Spleen (tissue), 11 donors: ENCODE data around the gene KATNA1. TPM values are rescaled to one million over a fixed set of nuclear protein-coding genes. Genes with fewer than 3 reads are reported as not detected.
"Not testable (repeated sequence)": the region's sequence is repeated elsewhere in the genome, so short reads cannot be mapped to it uniquely, and the experiment has no call there.

ENCODE experiments used
- DNase-seq: peaks from one replicate; pipeline ENCODE4 v3.0.0-alpha.2; 2020
- H3K27ac ChIP-seq, 8 donors: fragments of 200-600 bp; sonication (generic) in 7 of 8; 1 replicate in 4 of 8; 2 replicates in 4 of 8; pipeline versions ENCODE4 v1.5.0 to v1.8.0; 2016 to 2021; ENCODE audit warnings: inconsistent platforms in 4 of 8, mild to moderate bottlenecking in 4 of 8, moderate library complexity in 1 of 8
- H3K27me3 ChIP-seq, 7 donors: fragments of 200-600 bp; sonication (generic) in 6 of 7; replicated peaks in 1 of 7; 1 replicate in 4 of 7; 2 replicates in 3 of 7; pipeline versions ENCODE4 v1.5.0 to v1.8.0; 2016 to 2021; ENCODE audit warnings: inconsistent platforms in 3 of 7, mild to moderate bottlenecking in 1 of 7
- H3K36me3 ChIP-seq, 6 donors: fragments of 200-600 bp; sonication (generic) in 5 of 6; 1 replicate in 4 of 6; 2 replicates in 2 of 6; pipeline versions ENCODE4 v1.5.0 to v1.8.0; 2016 to 2021; ENCODE audit warnings: inconsistent platforms in 2 of 6
- H3K4me1 ChIP-seq, 6 donors: fragments of 200-600 bp; sonication (generic) in 5 of 6; 1 replicate in 3 of 6; 2 replicates in 3 of 6; pipeline versions ENCODE4 v1.5.0 to v1.8.0; 2016 to 2021; ENCODE audit warnings: inconsistent platforms in 3 of 6
- H3K4me3 ChIP-seq, 8 donors: fragments of 200-600 bp; sonication (generic) in 7 of 8; 1 replicate in 4 of 8; 2 replicates in 4 of 8; pipeline versions ENCODE4 v1.5.0 to v1.8.0; 2016 to 2021; ENCODE audit warnings: inconsistent platforms in 4 of 8, mild to moderate bottlenecking in 4 of 8, moderate library complexity in 2 of 8
- H3K9me3 ChIP-seq, 8 donors: fragments of 200-600 bp; sonication (generic) in 7 of 8; 1 replicate in 4 of 8; 2 replicates in 4 of 8; pipeline versions ENCODE4 v1.5.0 to v1.8.0; 2016 to 2021; ENCODE audit warnings: inconsistent platforms in 4 of 8
- CTCF ChIP-seq, 11 experiments: fragments of 200-600 bp in 7 of 11; fragments of 450-650 bp in 4 of 11; sonication (generic) in 4 of 11; IDR thresholded peaks in 8 of 11; conservative IDR thresholded peaks in 3 of 11; 1 replicate in 7 of 11; 2 replicates in 4 of 11; pipeline versions ENCODE4 v1.4.0 to v1.8.0; 2016 to 2021; ENCODE audit warnings: antibody characterized with exemption in 11 of 11, inconsistent platforms in 4 of 11, mild to moderate bottlenecking in 1 of 11
- POLR2A ChIP-seq, 3 donors: fragments of 450-650 bp; IDR thresholded peaks; one replicate each; pipeline ENCODE4 v1.5.1; 2017; ENCODE audit warnings: antibody characterized with exemption in 3 of 3, mild to moderate bottlenecking in 1 of 3
- POLR2AphosphoS5 ChIP-seq, 3 donors: sonication (generic); formaldehyde crosslinking; IDR thresholded peaks; one replicate each; pipeline ENCODE4 v1.5.1; 2017; ENCODE audit warnings: antibody characterized with exemption in 3 of 3
- WGBS, 5 donors: extraction: QIAGEN DNeasy Blood & Tissue Kit in 3 of 5; methylation state at CpG; one replicate each; pipeline versions ENCODE4 v1.1.5 to v1.1.7; 2013 to 2018; 5-methylcytosine and 5-hydroxymethylcytosine counted together
- intact Hi-C: fragments of 100-400 bp; cut with DNase I; formaldehyde crosslinking; loops from one replicate; pipeline ENCODE4 v1.15.0; 2023; ENCODE audit warnings: low total_unique reads
- polyA plus RNA-seq, 3 donors: library from polyadenylated mRNA; stranded (reverse); fragments of 200-250 nt; gene quantifications; one replicate each; pipeline ENCODE4 v1.2.1, GENCODE V29; 2013
- total RNA-seq, 7 donors: library from RNA; depleted of rRNA in 3 of 7; stranded (reverse); fragments of >200 nt in 3 of 7; fragmentation: NEBNext Ultra II Directional in 4 of 7; extraction: Animal tissue kit (Norgen Biotek cat#: 25700) in 4 of 7; gene quantifications; one replicate each; pipeline versions ENCODE4 v1.1.0 to v1.2.1, GENCODE V29; 2016 to 2021
- donor health status: healthy with polysubstance abuse.
- donor health status: DM: no; HTN: no; CAD: no; lungs with moderate emphysema.
- donor health status: DM: no; HTN: no; CAD: no.
- donor health status: Bipolar disorder and iron deficiency.
- donor health status: healthy.
- donor health status: DM: no; HTN: no; CAD: no.
- donor health status: DM: yes; HTN: yes; CAD: no.

KATNA1 gene
- total and polyA plus RNA-seq, 10 donors: 9.3 to 28.5 (median 15.7) TPM

GRCh38 chr6:149683256-149683859 lies 34.8 kb upstream of the KATNA1 start:
- intact Hi-C loops: no loop called here
- H3K27me3 ChIP-seq: no peaks in the 10 kb centered on the region
- H3K27ac ChIP-seq: no peak overlapping the region
- no peaks in the 10 kb centered on the region for H3K4me1 ChIP-seq
- H3K4me3 ChIP-seq: no peak overlapping the region
- DNase-seq: no peak
- no peaks in the 10 kb centered on the region for H3K9me3 ChIP-seq
- WGBS, 5 donors: 84 to 96% (median 94%) methylated on average over 4 of the region's 4 CpGs
- peaks cover 0 to 92% (median 30%) of the 10 kb centered on the region in 6 donors for H3K36me3 ChIP-seq
- TF ChIP-seq CTCF (IDR thresholded peaks at IDR 0.05 in 8 of 11, conservative IDR thresholded peaks at IDR 0.05 in 3 of 11) (no peak), POLR2A (IDR thresholded peaks at IDR 0.05) (peak in 1 of 3 donors; percentile 0), POLR2AphosphoS5 (IDR thresholded peaks at IDR 0.05) (no peak)

- 92 to 98% (median 96%) methylated on average over 14 of the region's 14 CpGs for WGBS, 5 donors
- peaks cover 0 to 91% (median 31%) of the 10 kb centered on the region in 6 donors for H3K36me3 ChIP-seq
These were observed 33.3 kb upstream of the KATNA1 start for GRCh38 chr6:149681845-149682244.

GRCh38 chr6:149681209-149681608 lies 32.7 kb upstream of the KATNA1 start:
- TF ChIP-seq CTCF (IDR thresholded peaks at IDR 0.05 in 8 of 11, conservative IDR thresholded peaks at IDR 0.05 in 3 of 11): no peak
- no peak for TF ChIP-seq POLR2AphosphoS5 (IDR thresholded peaks at IDR 0.05)
- no peak for TF ChIP-seq POLR2A (IDR thresholded peaks at IDR 0.05)
- H3K27ac ChIP-seq: no peak overlapping the region
- no peak overlapping the region for H3K4me3 ChIP-seq
- H3K36me3 ChIP-seq: peaks cover 0 to 92% (median 36%) of the 10 kb centered on the region in 6 donors
- intact Hi-C loops: no loop called here
- no peak for DNase-seq
- H3K9me3 ChIP-seq: no peaks in the 10 kb centered on the region
- no peaks in the 10 kb centered on the region for H3K27me3 ChIP-seq
- no peaks in the 10 kb centered on the region for H3K4me1 ChIP-seq

More at GRCh38 chr6:149681845-149682244, 33.3 kb upstream of the KATNA1 start:
- H3K9me3 ChIP-seq, H3K27ac ChIP-seq, H3K27me3 ChIP-seq, H3K4me3 ChIP-seq, intact Hi-C loops, DNase-seq, H3K4me1 ChIP-seq: not testable (repeated sequence)

- TF ChIP-seq POLR2AphosphoS5 (IDR thresholded peaks at IDR 0.05) (no peak), POLR2A (IDR thresholded peaks at IDR 0.05) (no peak), CTCF (IDR thresholded peaks at IDR 0.05 in 8 of 11, conservative IDR thresholded peaks at IDR 0.05 in 3 of 11) (no peak)
- Histone ChIP-seq H3K9me3 (no peaks in the 10 kb centered on the region), H3K4me1 (no peaks in the 10 kb centered on the region), H3K27ac (no peak overlapping the region), H3K27me3 (no peaks in the 10 kb centered on the region), H3K36me3 (peaks cover 3 to 92% (median 41%) of the 10 kb centered on the region in 6 donors), H3K4me3 (no peak overlapping the region)
- DNase-seq: no peak
- intact Hi-C loops: no loop called here
- WGBS, 5 donors: 41 to 79% (median 55%) methylated on average over 1 of the region's 1 CpG
These were observed 32.0 kb upstream of the KATNA1 start for GRCh38 chr6:149680503-149680902.

- DNase-seq, H3K27me3 ChIP-seq, H3K4me1 ChIP-seq, H3K27ac ChIP-seq, H3K9me3 ChIP-seq, H3K4me3 ChIP-seq, intact Hi-C loops: not testable (repeated sequence)
- peaks cover 4 to 100% (median 77%) of the 10 kb centered on the region in 6 donors for H3K36me3 ChIP-seq
These were observed 23.8 kb upstream of the KATNA1 start for GRCh38 chr6:149672265-149672664.
